ENCODE measurements around the gene ARHGEF7.

DNA sequence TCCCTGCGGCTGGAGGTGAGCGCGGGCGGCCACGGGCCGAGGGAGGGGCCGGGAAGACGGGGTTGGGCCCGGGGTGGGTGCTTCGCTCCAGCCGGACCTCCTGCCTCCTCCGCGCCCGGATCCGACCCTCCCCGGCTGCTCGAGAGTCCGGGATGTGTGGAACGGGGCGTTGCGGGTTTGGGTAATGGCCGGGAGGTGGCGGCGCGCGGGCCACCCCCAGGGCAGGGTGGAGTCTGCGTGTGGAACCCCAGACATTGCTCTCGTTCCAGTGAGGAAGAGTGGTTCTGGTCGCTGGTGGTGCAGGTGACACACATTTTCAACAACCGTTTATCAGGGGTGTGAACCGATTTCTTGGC, 38.8 kb downstream of the ARHGEF7 start:
- no peak for TF ChIP-seq TAF1 (IDR thresholded peaks at IDR 0.05; ENCODE audit: borderline replicate concordance, low read depth, low read length)
- TF ChIP-seq POLR2A (IDR thresholded peaks at IDR 0.05; ENCODE audit: low read depth, low read length), result no peak
- TF ChIP-seq POLR2AphosphoS5 (IDR thresholded peaks at IDR 0.05; ENCODE audit: low read depth, low read length), result no peak
